CD4-positive, alpha-beta T cell (primary cell): Measurements from ENCODE around the gene MCC. TPM values are rescaled to one million over a fixed set of nuclear protein-coding genes. Genes with fewer than 3 reads are reported as not detected.

Experiments used
- ATAC-seq: fragments of 200-7000 bp; cut with Tn5 transposase; one replicate; pipeline ENCODE4 v1.10.0; 2022; ENCODE audit warnings: mild to moderate bottlenecking; ENCODE audit not compliant: poor library complexity
- CTCF ChIA-PET: fragments of 350-600 bp; sonication (Branson Sonifier 250); formaldehyde crosslinking; loops from one replicate; lab custom pipeline; 2021; ENCODE audit warnings: antibody characterized with exemption, inconsistent platforms; lab: Charles Lee
- POLR2A ChIA-PET: fragments of 350-600 bp; sonication (Branson Sonifier 250); formaldehyde crosslinking; loops from one replicate; lab custom pipeline; 2021; ENCODE audit warnings: antibody characterized with exemption, inconsistent platforms; lab: Charles Lee
- DNase-seq, 14 experiments: peaks; one replicate each; pipeline ENCODE4 v3.0.0-alpha.2; 2013 to 2020; ENCODE audit warnings: mixed read lengths in 2 of 14
- H3K27ac ChIP-seq, 2 donors: one replicate each; pipeline versions ENCODE4 v1.5.1 to v1.7.0; 2013; ENCODE audit warnings: low read length in 2 of 2, low read depth in 1 of 2, mild to moderate bottlenecking in 1 of 2
- H3K27me3 ChIP-seq, 2 experiments: 1 replicate in 1 of 2; 2 replicates in 1 of 2; pipeline versions ENCODE4 v1.6.1 to v1.7.0; 2013; ENCODE audit warnings: low read length in 2 of 2, control low read depth in 1 of 2, mild to moderate bottlenecking in 1 of 2, moderate library complexity in 1 of 2; ENCODE audit not compliant: insufficient read depth in 2 of 2, control insufficient read depth in 1 of 2
- H3K36me3 ChIP-seq: one replicate; pipeline ENCODE4 v1.6.1; 2013; ENCODE audit warnings: low read length, control low read depth; ENCODE audit not compliant: insufficient read depth
- H3K4me1 ChIP-seq: one replicate; pipeline ENCODE4 v1.6.1; 2013; ENCODE audit warnings: low read length, control low read depth; ENCODE audit not compliant: insufficient read depth
- H3K4me3 ChIP-seq: one replicate; pipeline ENCODE4 v1.5.1; 2013; ENCODE audit warnings: mild to moderate bottlenecking, low read length, moderate library complexity
- H3K9me3 ChIP-seq, 2 experiments: 1 replicate in 1 of 2; 2 replicates in 1 of 2; pipeline versions ENCODE4 v1.6.1 to v1.7.0; 2013; ENCODE audit warnings: low read length in 2 of 2, mild to moderate bottlenecking in 2 of 2, control low read depth in 1 of 2, moderate library complexity in 1 of 2; ENCODE audit not compliant: control insufficient read depth in 1 of 2, insufficient read depth in 1 of 2
- H3K27ac Mint-ChIP-seq: one replicate; pipeline ENCODE4 v1.8.0; 2020; ENCODE audit warnings: mixed read lengths
- H3K27me3 Mint-ChIP-seq: one replicate; pipeline ENCODE4 v1.8.0; 2021; ENCODE audit warnings: mixed read lengths
- H3K36me3 Mint-ChIP-seq: one replicate; pipeline ENCODE4 v1.8.0; 2021; ENCODE audit warnings: low read depth, mixed read lengths
- H3K4me1 Mint-ChIP-seq: one replicate; pipeline ENCODE4 v1.8.0; 2021; ENCODE audit warnings: low read depth, mixed read lengths
- H3K4me3 Mint-ChIP-seq: one replicate; pipeline ENCODE4 v1.8.0; 2020; ENCODE audit warnings: mild to moderate bottlenecking, mixed read lengths
- H3K9me3 Mint-ChIP-seq: one replicate; pipeline ENCODE4 v1.8.0; 2020; ENCODE audit warnings: mixed read lengths
- intact Hi-C, 2 experiments: fragments of 100-400 bp; cut with DNase I in 1 of 2; cut with micrococcal nuclease in 1 of 2; formaldehyde crosslinking; loops; one replicate each; pipeline versions ENCODE4 v1.15.1 to v1.9.0; 2023 to 2025; cut with DNase I, micrococcal nuclease
- total RNA-seq, 174 experiments: library from RNA in 2 of 174; stranded (reverse) in 2 of 174; gene quantifications; one replicate each; pipeline ENCODE4 v1.2.3 and lab custom pipeline; 2021 to 2026
- TF ChIP-seq, protein P1 (sequence below): fragments of 200-600 bp; IDR thresholded peaks from one replicate; pipeline ENCODE4 v1.8.0; 2022; ENCODE audit warnings: antibody characterized with exemption, mild to moderate bottlenecking

Gene MCC
- total RNA-seq, 2 experiments from 2014 or later, result 3.2 to 3.3 TPM

DNA sequence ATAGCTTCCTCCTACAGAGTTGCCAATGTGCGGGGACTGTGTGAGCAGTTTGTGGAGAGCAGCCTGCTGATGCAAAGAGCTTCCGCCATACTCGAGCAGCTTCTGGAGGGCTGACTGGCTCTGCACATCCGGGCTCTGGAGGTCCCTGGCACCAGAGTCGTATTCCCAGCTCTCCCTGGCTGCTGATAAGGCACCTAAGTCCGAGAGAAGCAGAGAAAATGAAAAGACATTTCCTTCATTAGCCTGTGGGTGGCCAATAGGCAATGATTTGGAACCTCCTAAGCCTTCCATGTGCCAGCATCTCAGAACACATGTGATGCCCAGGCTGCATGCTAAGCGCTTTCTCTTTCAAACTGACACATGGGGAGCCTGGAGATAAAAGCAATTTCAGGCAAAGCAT, 147.7 kb downstream of the MCC start:
- Histone ChIP-seq H3K9me3 (no peaks in the 10 kb centered on the region), H3K36me3 (no peaks in the 10 kb centered on the region), H3K27ac (no peak overlapping the region), H3K27me3 (no peaks in the 10 kb centered on the region), H3K4me3 (no peak overlapping the region), H3K4me1 (no peaks in the 10 kb centered on the region)
- Mint-ChIP-seq H3K27ac (no peak overlapping the region), H3K27me3 (peaks cover 41% of the 10 kb centered on the region), H3K4me1 (peaks cover 5% of the 10 kb centered on the region), H3K4me3 (no peak overlapping the region), H3K9me3 (no peaks in the 10 kb centered on the region), H3K36me3 (no peaks in the 10 kb centered on the region)
- ChIA-PET POLR2A (no interaction called here), CTCF (interaction anchor here (1.0 kb wide), 1 partner anchor 272 kb away, joined by 3 read pairs; no protein-coding TSS in a partner anchor)
- TF ChIP-seq, protein P1, sequence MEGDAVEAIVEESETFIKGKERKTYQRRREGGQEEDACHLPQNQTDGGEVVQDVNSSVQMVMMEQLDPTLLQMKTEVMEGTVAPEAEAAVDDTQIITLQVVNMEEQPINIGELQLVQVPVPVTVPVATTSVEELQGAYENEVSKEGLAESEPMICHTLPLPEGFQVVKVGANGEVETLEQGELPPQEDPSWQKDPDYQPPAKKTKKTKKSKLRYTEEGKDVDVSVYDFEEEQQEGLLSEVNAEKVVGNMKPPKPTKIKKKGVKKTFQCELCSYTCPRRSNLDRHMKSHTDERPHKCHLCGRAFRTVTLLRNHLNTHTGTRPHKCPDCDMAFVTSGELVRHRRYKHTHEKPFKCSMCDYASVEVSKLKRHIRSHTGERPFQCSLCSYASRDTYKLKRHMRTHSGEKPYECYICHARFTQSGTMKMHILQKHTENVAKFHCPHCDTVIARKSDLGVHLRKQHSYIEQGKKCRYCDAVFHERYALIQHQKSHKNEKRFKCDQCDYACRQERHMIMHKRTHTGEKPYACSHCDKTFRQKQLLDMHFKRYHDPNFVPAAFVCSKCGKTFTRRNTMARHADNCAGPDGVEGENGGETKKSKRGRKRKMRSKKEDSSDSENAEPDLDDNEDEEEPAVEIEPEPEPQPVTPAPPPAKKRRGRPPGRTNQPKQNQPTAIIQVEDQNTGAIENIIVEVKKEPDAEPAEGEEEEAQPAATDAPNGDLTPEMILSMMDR, result no peak
- ATAC-seq, result no peak
- no peak for DNase-seq
- intact Hi-C loops, result no loop called here

DNA sequence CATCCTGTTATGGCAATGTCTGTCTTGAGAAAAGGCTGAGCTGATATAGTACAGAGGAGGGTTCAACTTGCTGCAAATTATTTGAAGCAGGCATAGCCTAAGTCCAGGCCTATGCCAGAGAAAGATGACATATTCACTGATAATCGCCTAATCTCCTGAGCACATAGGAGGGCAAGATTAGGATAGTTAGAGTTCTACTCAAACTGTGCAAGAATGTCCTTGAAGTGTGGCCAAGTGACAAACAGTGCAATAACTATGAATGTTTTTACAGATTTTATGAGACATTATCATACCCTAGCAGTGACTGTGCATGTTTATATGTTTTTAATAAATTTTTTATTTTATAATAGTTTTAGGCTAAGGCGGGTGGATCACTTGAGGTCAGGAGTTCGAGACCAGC, 149.6 kb downstream of the MCC start:
- Mint-ChIP-seq H3K36me3 (no peaks in the 10 kb centered on the region), H3K9me3 (no peaks in the 10 kb centered on the region), H3K27me3 (peaks cover 24% of the 10 kb centered on the region), H3K27ac (no peak overlapping the region), H3K4me3 (no peak overlapping the region), H3K4me1 (peaks cover 13% of the 10 kb centered on the region)
- no peaks in the 10 kb centered on the region for H3K36me3 ChIP-seq
- no peak overlapping the region for H3K4me3 ChIP-seq
- H3K27ac ChIP-seq, result no peak overlapping the region
- no peaks in the 10 kb centered on the region for H3K9me3 ChIP-seq
- CTCF ChIA-PET, result no interaction called here
- ATAC-seq, result no peak
- intact Hi-C loops, result loop anchor here (10.0 kb wide), 2 partner anchors 146 to 1906 kb away; partner anchors contain the start of gene MCC (in 1 of the 2)
- H3K4me1 ChIP-seq, result no peaks in the 10 kb centered on the region
- TF ChIP-seq, protein P1, result no peak
- POLR2A ChIA-PET, result no interaction called here
- no peaks in the 10 kb centered on the region for H3K27me3 ChIP-seq
- no peak for DNase-seq

DNA sequence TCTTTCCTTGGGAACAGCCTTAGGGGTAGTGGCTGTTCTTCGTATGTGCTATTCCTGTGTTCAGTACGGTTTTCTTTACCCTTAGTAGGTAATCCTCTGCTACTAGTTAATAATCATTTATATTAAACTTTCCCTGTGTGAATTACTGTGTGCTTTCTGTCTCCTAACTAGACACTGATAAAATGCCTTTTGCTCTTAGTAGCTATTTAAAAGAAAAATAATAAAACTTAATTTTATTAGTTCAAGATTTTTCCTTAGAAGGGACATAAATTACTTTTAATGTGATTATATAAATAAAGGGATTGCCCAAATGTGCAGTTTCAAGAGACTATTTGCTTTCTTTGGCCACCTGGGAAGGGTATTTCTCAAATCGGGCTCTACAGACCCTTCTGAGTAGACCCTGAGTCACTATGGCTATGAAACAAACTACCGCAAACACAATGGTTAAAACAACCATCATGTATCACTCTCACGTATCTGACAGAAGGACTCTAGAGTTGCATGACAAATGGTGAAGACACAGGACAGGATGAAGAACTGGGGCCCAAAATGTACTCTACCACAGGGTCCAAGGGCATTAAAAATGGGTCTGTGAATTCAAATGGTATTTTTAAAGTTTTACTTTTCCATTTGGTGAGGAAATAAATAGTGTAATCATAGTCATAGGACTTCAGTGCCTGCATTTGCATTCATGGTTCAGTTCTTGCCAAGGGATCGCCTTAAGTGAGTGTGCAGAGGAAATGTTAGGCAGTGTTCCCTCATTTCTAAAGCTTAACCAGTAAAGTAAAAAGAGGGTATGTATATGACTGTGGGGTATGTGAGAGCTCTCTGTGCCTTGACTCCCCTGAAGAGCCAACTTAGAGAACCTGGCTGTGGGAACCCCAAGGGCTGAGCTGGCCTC, 150.5 kb downstream of the MCC start:
- POLR2A ChIA-PET, result no interaction called here
- DNase-seq (no peak), ATAC-seq (no peak)
- Histone ChIP-seq H3K9me3 (no peaks in the 10 kb centered on the region), H3K4me3 (no peak overlapping the region), H3K36me3 (no peaks in the 10 kb centered on the region), H3K27ac (no peak overlapping the region), H3K4me1 (no peaks in the 10 kb centered on the region), H3K27me3 (no peaks in the 10 kb centered on the region)
- no peak overlapping the region for H3K4me3 Mint-ChIP-seq
- peaks cover 24% of the 10 kb centered on the region for H3K27me3 Mint-ChIP-seq
- TF ChIP-seq, protein P1, result no peak
- intact Hi-C loops, result loop anchor here (2.0 to 10.0 kb wide), 4 partner anchors 147 to 1907 kb away; partner anchors contain the start of gene MCC (in 1 of the 2)
- H3K9me3 Mint-ChIP-seq, result no peaks in the 10 kb centered on the region
- H3K27ac Mint-ChIP-seq, result no peak overlapping the region
- H3K36me3 Mint-ChIP-seq, result no peaks in the 10 kb centered on the region
- CTCF ChIA-PET, result interaction anchor here (1.5 kb wide), 1 partner anchor 342 kb away, joined by 4 read pairs; no protein-coding TSS in a partner anchor
- H3K4me1 Mint-ChIP-seq, result peaks cover 13% of the 10 kb centered on the region
